Measurements from ENCODE around the gene KSR2.
"Not testable (repeated sequence)": the region's sequence is repeated elsewhere in the genome, so short reads cannot be mapped to it uniquely, and the experiment has no call there.

Gene KSR2

GRCh38 chr12:117889098-117889497 is 79.7 kb downstream of the KSR2 start:
- DNase-seq: no peak

GRCh38 chr12:117885211-117885610 is 83.6 kb downstream of the KSR2 start:
- DNase-seq: no peak

GRCh38 chr12:117884161-117884560 is 84.6 kb downstream of the KSR2 start:
- no peak for DNase-seq

GRCh38 chr12:117882603-117883184 is 86.1 kb downstream of the KSR2 start:
- DNase-seq: no peak

GRCh38 chr12:117882181-117882580 is 86.6 kb downstream of the KSR2 start:
- no peak for DNase-seq

- DNase-seq: no peak
Measured at GRCh38 chr12:117881517-117881916, 87.3 kb downstream of the KSR2 start.

- DNase-seq: no peak
Measured at GRCh38 chr12:117878605-117879004, 90.2 kb downstream of the KSR2 start.

GRCh38 chr12:117876436-117876816 is 92.4 kb downstream of the KSR2 start:
- no peak for DNase-seq

GRCh38 chr12:117875744-117876435 is 92.9 kb downstream of the KSR2 start:
- DNase-seq: no peak

- peak; percentile 50 for DNase-seq
Measured at GRCh38 chr12:117874842-117875434, 93.9 kb downstream of the KSR2 start.

- DNase-seq: not testable (repeated sequence)
Measured at GRCh38 chr12:117874198-117874597, 94.6 kb downstream of the KSR2 start.

GRCh38 chr12:117872546-117873169 is 96.1 kb downstream of the KSR2 start:
- no peak for DNase-seq

GRCh38 chr12:117869551-117869950 is 99.2 kb downstream of the KSR2 start:
- no peak for DNase-seq

GRCh38 chr12:117867348-117867747 is 101.4 kb downstream of the KSR2 start:
- DNase-seq: no peak

- DNase-seq: no peak
Measured at GRCh38 chr12:117865505-117865904, 103.3 kb downstream of the KSR2 start.

- DNase-seq: peak; percentile 3
Measured at GRCh38 chr12:117863002-117863709, 105.6 kb downstream of the KSR2 start.

GRCh38 chr12:117861691-117862090 is 107.1 kb downstream of the KSR2 start:
- DNase-seq: no peak

- DNase-seq: not testable (repeated sequence)
Measured at GRCh38 chr12:117860787-117861290, 108.0 kb downstream of the KSR2 start.

GRCh38 chr12:117860111-117860510 is 108.7 kb downstream of the KSR2 start:
- DNase-seq: no peak

GRCh38 chr12:117857632-117858612 is 110.9 kb downstream of the KSR2 start:
- peak; percentile 35 for DNase-seq

GRCh38 chr12:117857139-117857538 is 111.7 kb downstream of the KSR2 start:
- DNase-seq: peak; percentile 10

GRCh38 chr12:117855165-117855564 is 113.6 kb downstream of the KSR2 start:
- no peak for DNase-seq

Data from fibroblast of upper back skin (primary cell).